ENCODE measurements around the gene CRADD. TPM values are rescaled to one million over a fixed set of nuclear protein-coding genes. Genes with fewer than 3 reads are reported as not detected.
"Not testable (repeated sequence)": the region's sequence is repeated elsewhere in the genome, so short reads cannot be mapped to it uniquely, and the experiment has no call there.

CRADD gene
- total RNA-seq, 4 donors from 2014 or later: 23.5 to 35.3 (median 26.1) TPM

DNA sequence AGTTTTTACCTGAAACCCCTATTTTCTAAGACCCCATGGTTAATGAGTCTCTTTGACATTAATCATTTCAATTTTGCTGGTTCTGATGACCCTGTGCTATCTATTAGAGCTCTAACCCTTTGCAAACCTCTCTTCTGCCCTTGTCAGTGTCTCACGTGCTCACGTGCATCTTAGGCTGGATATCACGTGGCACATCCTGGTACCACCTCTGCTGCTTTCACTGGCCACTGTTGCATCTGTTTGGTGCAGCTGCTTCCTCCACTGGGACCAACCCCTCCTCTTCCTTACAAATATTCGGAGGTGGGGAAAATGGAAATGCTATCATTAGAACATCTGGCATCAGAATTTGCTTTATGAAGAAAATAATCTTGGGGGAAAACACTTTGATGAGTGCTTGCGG is 119.6 kb downstream of the CRADD start:
- Histone ChIP-seq H3K36me3 (no peaks in the 10 kb centered on the region), H3K27me3 (no peaks in the 10 kb centered on the region), H3K27ac (replicated peaks in 1 of 4) (no peak overlapping the region), H3K9me3 (no peaks in the 10 kb centered on the region), H3K4me1 (peaks cover 5 to 25% (median 8%) of the 10 kb centered on the region in 4 donors), H3K4me3 (no peak overlapping the region)
- WGBS: 85% methylated on average over 5 of the region's 5 CpGs
- DNase-seq (ENCODE audit: extremely low spot score): no peak
- TF ChIP-seq, protein P1, sequence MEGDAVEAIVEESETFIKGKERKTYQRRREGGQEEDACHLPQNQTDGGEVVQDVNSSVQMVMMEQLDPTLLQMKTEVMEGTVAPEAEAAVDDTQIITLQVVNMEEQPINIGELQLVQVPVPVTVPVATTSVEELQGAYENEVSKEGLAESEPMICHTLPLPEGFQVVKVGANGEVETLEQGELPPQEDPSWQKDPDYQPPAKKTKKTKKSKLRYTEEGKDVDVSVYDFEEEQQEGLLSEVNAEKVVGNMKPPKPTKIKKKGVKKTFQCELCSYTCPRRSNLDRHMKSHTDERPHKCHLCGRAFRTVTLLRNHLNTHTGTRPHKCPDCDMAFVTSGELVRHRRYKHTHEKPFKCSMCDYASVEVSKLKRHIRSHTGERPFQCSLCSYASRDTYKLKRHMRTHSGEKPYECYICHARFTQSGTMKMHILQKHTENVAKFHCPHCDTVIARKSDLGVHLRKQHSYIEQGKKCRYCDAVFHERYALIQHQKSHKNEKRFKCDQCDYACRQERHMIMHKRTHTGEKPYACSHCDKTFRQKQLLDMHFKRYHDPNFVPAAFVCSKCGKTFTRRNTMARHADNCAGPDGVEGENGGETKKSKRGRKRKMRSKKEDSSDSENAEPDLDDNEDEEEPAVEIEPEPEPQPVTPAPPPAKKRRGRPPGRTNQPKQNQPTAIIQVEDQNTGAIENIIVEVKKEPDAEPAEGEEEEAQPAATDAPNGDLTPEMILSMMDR (IDR thresholded peaks at IDR 0.05): no peak
- TF ChIP-seq EP300 (IDR thresholded peaks at IDR 0.05) (no peak), POLR2A (IDR thresholded peaks at IDR 0.05; ENCODE audit: low read depth) (no peak), POLR2AphosphoS5 (IDR thresholded peaks at IDR 0.05) (no peak)
- intact Hi-C loops (cut with DNase I): no loop called here

DNA sequence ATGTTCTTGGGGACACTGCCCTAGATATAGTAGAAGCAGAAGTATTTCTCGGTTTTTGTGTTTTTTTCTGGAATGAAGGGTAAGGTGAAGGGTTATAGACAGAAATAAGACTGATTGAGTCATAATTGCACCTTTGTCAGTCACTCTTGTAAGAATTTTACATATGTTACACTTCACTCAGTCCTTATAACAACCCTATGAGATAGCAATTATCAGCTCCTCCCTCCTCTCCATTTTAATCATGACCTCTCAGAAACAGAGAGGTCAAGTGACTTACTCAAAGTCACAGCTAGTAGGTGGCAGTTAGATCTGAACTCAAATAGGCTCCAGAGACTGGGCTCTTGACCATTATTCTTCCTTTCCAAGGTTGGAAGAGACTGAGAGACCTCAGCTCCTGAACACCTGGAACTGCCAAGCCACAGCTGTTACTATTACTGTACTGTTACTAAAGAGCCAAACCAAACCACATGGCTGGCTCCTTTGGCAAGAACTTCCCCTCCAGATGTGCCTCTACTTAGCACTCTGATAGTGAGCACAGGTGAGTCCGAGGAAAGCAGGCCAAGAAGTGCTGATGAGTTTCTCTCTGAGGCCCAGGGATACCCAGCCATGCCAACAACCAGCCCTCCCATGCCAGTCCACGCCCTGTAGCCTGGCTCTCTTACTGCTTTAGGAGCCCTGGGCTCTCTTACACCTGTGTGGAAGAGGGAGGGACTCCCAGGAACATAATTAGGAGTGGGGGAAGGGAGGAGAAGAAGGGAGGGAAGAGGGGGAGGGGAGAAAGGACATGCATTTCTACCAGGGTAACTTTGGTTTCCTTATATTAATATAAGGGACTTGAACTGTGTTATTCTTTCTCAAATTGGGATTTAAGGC is 121.3 kb downstream of the CRADD start:
- H3K4me1 ChIP-seq: peaks cover 19 to 39% (median 19%) of the 10 kb centered on the region in 4 donors
- 82% methylated on average over 3 of the region's 3 CpGs for WGBS
- H3K9me3 ChIP-seq: no peaks in the 10 kb centered on the region

DNA sequence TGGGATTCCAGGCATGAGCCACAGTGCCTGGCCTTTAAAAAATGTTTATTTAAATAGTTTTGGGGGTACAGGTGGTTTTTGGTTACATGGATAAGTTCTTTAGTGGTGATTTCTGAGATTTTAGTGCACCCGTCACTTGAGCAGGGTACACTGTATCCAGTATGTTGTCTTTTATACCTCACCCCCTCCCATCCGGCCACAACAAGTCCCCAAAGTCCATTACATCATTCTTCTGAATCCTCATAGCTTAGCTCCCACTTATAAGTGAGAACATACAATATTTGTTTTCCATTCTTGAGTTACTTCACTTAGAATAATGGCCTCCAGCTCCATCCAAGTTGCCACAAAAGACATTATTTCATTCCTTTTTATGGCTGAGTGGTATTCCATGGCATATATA is 124.5 kb downstream of the CRADD start:
- intact Hi-C loops (cut with DNase I): not testable (repeated sequence)
- WGBS: 95% methylated on average over 2 of the region's 2 CpGs

More for the DNA sequence above, 121.3 kb downstream of the CRADD start:
- Histone ChIP-seq H3K27me3 (no peaks in the 10 kb centered on the region), H3K4me3 (no peak overlapping the region), H3K36me3 (no peaks in the 10 kb centered on the region), H3K27ac (replicated peaks in 1 of 4) (no peak overlapping the region)
- intact Hi-C loops (cut with DNase I): no loop called here
- no peak for TF ChIP-seq EP300 (IDR thresholded peaks at IDR 0.05)
- TF ChIP-seq POLR2AphosphoS5 (IDR thresholded peaks at IDR 0.05): no peak
- TF ChIP-seq, protein P1 (IDR thresholded peaks at IDR 0.05): no peak
- TF ChIP-seq POLR2A (IDR thresholded peaks at IDR 0.05; ENCODE audit: low read depth): no peak
- no peak for DNase-seq (ENCODE audit: extremely low spot score)

DNA sequence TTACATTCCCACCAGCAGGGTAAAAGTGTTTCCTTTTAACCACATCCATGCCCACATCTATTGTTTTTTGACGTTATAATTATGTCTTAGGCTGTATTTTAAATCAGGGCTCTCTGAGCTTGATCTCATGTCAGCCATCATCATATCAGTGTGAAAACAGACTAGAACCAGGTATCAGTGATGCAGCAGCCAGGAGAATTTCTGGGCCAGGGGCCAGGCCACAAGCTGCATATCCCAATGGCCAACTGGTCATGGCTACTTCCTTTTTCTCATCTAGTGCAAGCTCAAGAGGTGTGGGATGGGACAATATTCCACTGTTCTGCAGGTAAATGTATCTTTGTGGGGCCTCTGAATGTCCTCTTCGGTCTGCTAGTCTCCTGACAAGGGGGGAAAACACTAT is 125.1 kb downstream of the CRADD start:
- no peaks in the 10 kb centered on the region for H3K27me3 ChIP-seq
- no peak for DNase-seq (ENCODE audit: extremely low spot score)
- no peak overlapping the region for H3K4me3 ChIP-seq
- H3K9me3 ChIP-seq: no peaks in the 10 kb centered on the region
- H3K4me1 ChIP-seq: peaks cover 20 to 43% (median 29%) of the 10 kb centered on the region in 4 donors
- no peaks in the 10 kb centered on the region for H3K36me3 ChIP-seq
- intact Hi-C loops (cut with DNase I): no loop called here
- TF ChIP-seq POLR2AphosphoS5 (IDR thresholded peaks at IDR 0.05) (no peak), EP300 (IDR thresholded peaks at IDR 0.05) (no peak), POLR2A (IDR thresholded peaks at IDR 0.05; ENCODE audit: low read depth) (no peak)
- TF ChIP-seq, protein P1 (IDR thresholded peaks at IDR 0.05): no peak
- peak overlapping the region; percentile 75 to 80 (median 77) for H3K27ac ChIP-seq (replicated peaks in 1 of 4)
- 96% methylated on average over 2 of the region's 2 CpGs for WGBS

More for the DNA sequence above, 124.5 kb downstream of the CRADD start:
- not testable (repeated sequence) for H3K27ac ChIP-seq (replicated peaks in 1 of 4); H3K4me3 ChIP-seq; H3K27me3 ChIP-seq; H3K36me3 ChIP-seq; DNase-seq (ENCODE audit: extremely low spot score); H3K9me3 ChIP-seq
- peaks cover 20 to 43% (median 29%) of the 10 kb centered on the region in 4 donors for H3K4me1 ChIP-seq

DNA sequence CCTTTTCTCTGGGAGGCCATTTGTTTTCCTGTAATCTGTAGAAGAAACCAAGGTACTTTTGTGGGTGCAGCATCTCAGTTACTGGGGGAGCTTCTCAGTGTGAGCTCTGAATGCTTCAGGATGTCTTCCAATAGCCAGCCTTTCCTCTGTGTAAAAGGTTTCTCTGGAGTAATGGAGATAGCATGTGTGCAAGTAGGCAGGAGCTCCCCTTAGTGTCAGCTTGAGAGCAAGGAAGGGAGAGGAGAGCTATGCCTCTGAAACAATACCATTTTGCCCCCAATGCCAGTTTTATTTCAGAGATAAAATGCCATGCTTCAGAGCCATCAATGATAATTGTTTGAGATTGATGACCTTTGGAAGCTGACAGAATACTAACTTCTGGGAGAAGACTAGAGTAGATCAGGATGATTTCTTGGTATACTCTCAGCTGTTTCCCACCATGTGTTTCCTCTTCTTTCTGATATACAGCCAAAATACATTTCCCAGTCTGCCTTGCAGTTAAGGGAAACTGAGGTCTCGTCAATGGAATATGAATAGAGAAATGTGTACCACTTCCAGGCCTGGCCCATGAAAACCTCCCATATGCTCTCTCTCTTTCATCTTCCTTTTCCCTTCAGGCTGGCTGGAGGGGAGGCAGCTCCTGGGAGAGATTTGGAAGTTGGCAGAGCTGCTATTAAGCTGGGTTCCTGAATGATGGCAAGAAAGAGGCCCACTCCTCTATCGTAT is 125.7 kb downstream of the CRADD start:
- Histone ChIP-seq H3K36me3 (no peaks in the 10 kb centered on the region), H3K27me3 (no peaks in the 10 kb centered on the region), H3K9me3 (no peaks in the 10 kb centered on the region), H3K4me3 (peak overlapping the region in 2 of 4 donors; percentile 5 to 7), H3K4me1 (peaks cover 20 to 43% (median 29%) of the 10 kb centered on the region in 4 donors), H3K27ac (replicated peaks in 1 of 4) (peak overlapping the region; percentile 75 to 80 (median 77))
- 51% methylated on average over 2 of the region's 2 CpGs for WGBS
- intact Hi-C loops (cut with DNase I): no loop called here
- TF ChIP-seq, protein P1 (IDR thresholded peaks at IDR 0.05): peak in 2 of 3 experiments; percentile 19
- TF ChIP-seq POLR2AphosphoS5 (IDR thresholded peaks at IDR 0.05): no peak
- no peak for DNase-seq (ENCODE audit: extremely low spot score)
